Liver (tissue), 9 donors: ENCODE data around the gene GALNT17. TPM values are rescaled to one million over a fixed set of nuclear protein-coding genes. Genes with fewer than 3 reads are reported as not detected.

Experiments
- DNase-seq: peaks from one replicate; pipeline ENCODE4 v3.0.0-alpha.2; 2017; ENCODE audit warnings: low spot score
- H3K27ac ChIP-seq, 2 donors: one replicate each; pipeline ENCODE4 v1.7.0; 2013; ENCODE audit warnings: inconsistent platforms in 2 of 2, low read length in 2 of 2, control low read depth in 1 of 2, low read depth in 1 of 2, mild to moderate bottlenecking in 1 of 2
- H3K27me3 ChIP-seq, 4 donors: one replicate each; pipeline versions ENCODE4 v1.6.1 to v1.7.0; 2013; ENCODE audit warnings: low read length in 3 of 4, inconsistent platforms in 1 of 4, mild to moderate bottlenecking in 1 of 4, moderate library complexity in 1 of 4; ENCODE audit not compliant: control insufficient read depth in 4 of 4, insufficient read depth in 4 of 4
- H3K36me3 ChIP-seq, 4 donors: one replicate each; pipeline versions ENCODE4 v1.6.1 to v1.7.0; 2013; ENCODE audit warnings: low read length in 3 of 4, mild to moderate bottlenecking in 3 of 4, low read depth in 1 of 4, moderate library complexity in 1 of 4; ENCODE audit not compliant: control insufficient read depth in 4 of 4, insufficient read depth in 3 of 4
- H3K4me1 ChIP-seq, 4 donors: one replicate each; pipeline versions ENCODE4 v1.6.1 to v1.7.0; 2013; ENCODE audit warnings: low read length in 3 of 4, mild to moderate bottlenecking in 3 of 4, moderate library complexity in 1 of 4; ENCODE audit not compliant: control insufficient read depth in 4 of 4, insufficient read depth in 4 of 4
- H3K4me3 ChIP-seq, 3 donors: one replicate each; pipeline versions ENCODE4 v1.6.1 to v1.7.0; 2013; ENCODE audit warnings: low read length in 3 of 3, control low read depth in 1 of 3, low read depth in 1 of 3, mild to moderate bottlenecking in 1 of 3
- H3K9ac ChIP-seq, 2 donors: one replicate each; pipeline ENCODE4 v1.7.0; 2013; ENCODE audit warnings: low read length in 2 of 2, mild to moderate bottlenecking in 2 of 2, moderate library complexity in 2 of 2, control low read depth in 1 of 2, low read depth in 1 of 2
- H3K9me3 ChIP-seq, 4 donors: one replicate each; pipeline versions ENCODE4 v1.6.1 to v1.7.0; 2013; ENCODE audit warnings: low read length in 3 of 4; ENCODE audit not compliant: control insufficient read depth in 4 of 4
- ATF3 ChIP-seq: IDR thresholded peaks from 2 replicates; pipeline ENCODE4 v1.6.1; 2016; ENCODE audit warnings: antibody characterized with exemption
- CTCF ChIP-seq: fragments of 150-350 bp; IDR thresholded peaks from 2 replicates; pipeline ENCODE4 v1.5.1; 2017; ENCODE audit warnings: improper control_type of control experiment, low read depth, low read length; ENCODE audit not compliant: missing input control
- EGR1 ChIP-seq, 2 donors: IDR thresholded peaks; 2 replicates each; pipeline ENCODE4 v1.6.1; 2016 to 2018; ENCODE audit warnings: antibody characterized with exemption in 2 of 2, low read depth in 2 of 2
- FOXA1 ChIP-seq: IDR thresholded peaks from 2 replicates; pipeline ENCODE4 v1.6.1; 2016; ENCODE audit warnings: antibody characterized with exemption
- FOXA2 ChIP-seq: IDR thresholded peaks from 2 replicates; pipeline ENCODE4 v1.6.1; 2016; ENCODE audit warnings: antibody characterized with exemption
- GABPA ChIP-seq, 2 donors: IDR thresholded peaks in 1 of 2; conservative IDR thresholded peaks in 1 of 2; 2 replicates each; pipeline ENCODE4 v1.6.1; 2016; ENCODE audit warnings: antibody characterized with exemption in 2 of 2, mild to moderate bottlenecking in 1 of 2, moderate library complexity in 1 of 2
- HNF4A ChIP-seq, 2 donors: conservative IDR thresholded peaks; 2 replicates each; pipeline ENCODE4 v1.6.1; 2016; ENCODE audit warnings: antibody characterized with exemption in 2 of 2, mild to moderate bottlenecking in 2 of 2
- HNF4G ChIP-seq: IDR thresholded peaks from 2 replicates; pipeline ENCODE4 v1.6.1; 2016; ENCODE audit warnings: antibody characterized with exemption
- MAX ChIP-seq: IDR thresholded peaks from 2 replicates; pipeline ENCODE4 v1.6.1; 2016; ENCODE audit warnings: antibody characterized with exemption
- NR2F2 ChIP-seq: IDR thresholded peaks from 2 replicates; pipeline ENCODE4 v1.6.1; 2016; ENCODE audit warnings: antibody characterized with exemption
- RAD21 ChIP-seq, 2 donors: IDR thresholded peaks; 2 replicates each; pipeline ENCODE4 v1.6.1; 2016; ENCODE audit warnings: antibody characterized with exemption in 2 of 2, mild to moderate bottlenecking in 2 of 2
- REST ChIP-seq: IDR thresholded peaks from 2 replicates; pipeline ENCODE4 v1.6.1; 2016; ENCODE audit warnings: antibody characterized with exemption, mild to moderate bottlenecking
- SP1 ChIP-seq: IDR thresholded peaks from 2 replicates; pipeline ENCODE4 v1.6.1; 2018; ENCODE audit warnings: antibody characterized with exemption, mild to moderate bottlenecking
- TAF1 ChIP-seq: conservative IDR thresholded peaks from 2 replicates; pipeline ENCODE4 v1.6.1; 2016; ENCODE audit warnings: antibody characterized with exemption, mild to moderate bottlenecking
- YY1 ChIP-seq: IDR thresholded peaks from 2 replicates; pipeline ENCODE4 v1.6.1; 2016; ENCODE audit warnings: antibody characterized with exemption, mild to moderate bottlenecking
- ZBTB33 ChIP-seq: IDR thresholded peaks from 2 replicates; pipeline ENCODE4 v1.6.1; 2016; ENCODE audit warnings: antibody characterized with exemption
- WGBS: extraction: QIAGEN DNeasy Blood & Tissue Kit; methylation state at CpG from one replicate; pipeline ENCODE4 v1.1.7; 2013; 5-methylcytosine and 5-hydroxymethylcytosine counted together
- polyA plus RNA-seq, 2 donors: library from polyadenylated mRNA; stranded (reverse) in 1 of 2; unstranded in 1 of 2; fragments of 200-250 nt in 1 of 2; fragments of >200 nt in 1 of 2; fragmentation: Nextera tagmentation in 1 of 2; extraction: Ambion mirVana in 1 of 2; gene quantifications; one replicate each; pipeline versions ENCODE4 v1.2.1 to v1.2.3, GENCODE V29; 2013 to 2015
- total RNA-seq, 2 donors: library from RNA; depleted of rRNA; stranded (reverse); fragments of >200 nt; gene quantifications; one replicate each; pipeline ENCODE4 v1.2.3, GENCODE V29; 2014
- donor health status: healthy.
- donor health status: healthy.
- donor health status: healthy.
- donor health status: healthy.
- donor health status: healthy.

The GALNT17 gene
- total and polyA plus RNA-seq, 4 donors, result 0.10 to 0.42 (median 0.37) TPM; not detected in 1

- H3K27me3 ChIP-seq, result no peaks in the 10 kb centered on the region
- TF ChIP-seq HNF4G, result no peak
- no peak for TF ChIP-seq MAX
- no peak for TF ChIP-seq NR2F2
- no peak for TF ChIP-seq ZBTB33
- no peak for TF ChIP-seq HNF4A (conservative IDR thresholded peaks at IDR 0.05)
- TF ChIP-seq REST, result no peak
- no peak for TF ChIP-seq CTCF
- 68% methylated on average over 14 of the region's 14 CpGs for WGBS
- no peaks in the 10 kb centered on the region for H3K36me3 ChIP-seq
- H3K9me3 ChIP-seq, result no peaks in the 10 kb centered on the region
- no peak for DNase-seq
- no peak overlapping the region for H3K4me3 ChIP-seq
- no peak overlapping the region for H3K9ac ChIP-seq
- no peak overlapping the region for H3K27ac ChIP-seq
- no peaks in the 10 kb centered on the region for H3K4me1 ChIP-seq
These were observed 376.0 kb downstream of the GALNT17 start for GRCh38 chr7:71507680-71508602.

- DNase-seq, result no peak
- Histone ChIP-seq H3K27me3 (no peaks in the 10 kb centered on the region), H3K9ac (no peak overlapping the region), H3K27ac (no peak overlapping the region), H3K4me3 (no peak overlapping the region), H3K9me3 (no peaks in the 10 kb centered on the region), H3K36me3 (no peaks in the 10 kb centered on the region), H3K4me1 (no peaks in the 10 kb centered on the region)
- WGBS, result 72% methylated on average over 1 of the region's 1 CpG
- TF ChIP-seq REST (no peak), HNF4A (conservative IDR thresholded peaks at IDR 0.05) (no peak), EGR1 (IDR thresholded peaks at IDR 0.05; ENCODE audit: low read depth in 2 of 2) (no peak), ZBTB33 (no peak), FOXA2 (no peak), TAF1 (no peak), HNF4G (no peak), NR2F2 (no peak), YY1 (no peak), RAD21 (IDR thresholded peaks at IDR 0.05) (no peak), MAX (no peak), SP1 (no peak), FOXA1 (no peak), GABPA (IDR thresholded peaks at IDR 0.05 in 1 of 2, conservative IDR thresholded peaks at IDR 0.05 in 1 of 2) (no peak), ATF3 (no peak)
These were observed 377.4 kb downstream of the GALNT17 start for GRCh38 chr7:71509381-71509780.
